ENCODE data around the gene WDR33. TPM values are rescaled to one million over a fixed set of nuclear protein-coding genes. Genes with fewer than 3 reads are reported as not detected.

Gene WDR33
- total and polyA plus RNA-seq, 2 of the 13 experiments (the other 11 are each of a cell fraction or from before 2014, with no cell fraction given), result 54.9 to 78.2 TPM

GRCh38 chr2:127701651-127702394 lies 109.1 kb downstream of the WDR33 start (continued):
- TF ChIP-seq PATZ1 (CRISPR knock-in tag; IDR thresholded peaks at IDR 0.05) (0 out of 2 replicates have a peak, but pooled peaks have one; percentile 15), NPAS2 (CRISPR knock-in tag; IDR thresholded peaks at IDR 0.05; ENCODE audit: borderline replicate concordance) (no peak), BRD4 (CRISPR knock-in tag; IDR thresholded peaks at IDR 0.05) (peak; percentile 81), NR0B2 (CRISPR knock-in tag; IDR thresholded peaks at IDR 0.05) (peak; percentile 66; the same call in 1 of the 2 replicates), FOXP1 (IDR thresholded peaks at IDR 0.05) (no peak), FOXP1 (CRISPR knock-in tag; IDR thresholded peaks at IDR 0.05) (no peak), PCBP1 (IDR thresholded peaks at IDR 0.05; ENCODE audit: borderline replicate concordance, low read depth, low read length) (no peak), AGO1 (IDR thresholded peaks at IDR 0.05; ENCODE audit: low read depth, low read length, poor library complexity, severe bottlenecking) (no peak), ZNF296 (CRISPR knock-in tag; conservative IDR thresholded peaks at IDR 0.05) (no peak), ZNF629 (CRISPR knock-in tag; conservative IDR thresholded peaks at IDR 0.05) (no peak), MAF1 (CRISPR knock-in tag; IDR thresholded peaks at IDR 0.05; ENCODE audit: borderline replicate concordance) (no peak; the same call in 1 of the 2 replicates), GABPA (IDR thresholded peaks at IDR 0.05; ENCODE audit: low read depth, low read length) (no peak), GABPA (CRISPR knock-in tag; IDR thresholded peaks at IDR 0.05; ENCODE audit: low read depth) (peak; percentile 14; the same call in 1 of the 2 replicates), ZNF720 (CRISPR knock-in tag; IDR thresholded peaks at IDR 0.05) (no peak), ZNF530 (CRISPR knock-in tag; IDR thresholded peaks at IDR 0.05; ENCODE audit: low read depth) (no peak), RBFOX2 (IDR thresholded peaks at IDR 0.05; ENCODE audit: low read depth, low read length) (peak; percentile 93), CHD2 (IDR thresholded peaks at IDR 0.05; ENCODE audit: low read depth, low read length) (no peak), PHB2 (IDR thresholded peaks at IDR 0.05; ENCODE audit: partially characterized antibody) (no peak), FOXM1 (CRISPR knock-in tag; IDR thresholded peaks at IDR 0.05) (peak; percentile 67), ZSCAN5A (CRISPR knock-in tag; IDR thresholded peaks at IDR 0.05; ENCODE audit: borderline replicate concordance) (no peak), ELF1 (CRISPR knock-in tag; IDR thresholded peaks at IDR 0.05) (peak; percentile 68), TERF1 (CRISPR knock-in tag; IDR thresholded peaks at IDR 0.05) (peak; percentile 79; the same call in 1 of the 2 replicates), ZNF749 (CRISPR knock-in tag; IDR thresholded peaks at IDR 0.05; ENCODE audit: borderline replicate concordance) (peak; percentile 87; the same call in 1 of the 2 replicates), ZNF83 (CRISPR knock-in tag; IDR thresholded peaks at IDR 0.05; ENCODE audit: borderline replicate concordance) (peak; percentile 30; the same call in 1 of the 2 replicates), TSC22D2 (CRISPR knock-in tag; IDR thresholded peaks at IDR 0.05; ENCODE audit: borderline replicate concordance) (no peak), MTF2 (CRISPR knock-in tag; IDR thresholded peaks at IDR 0.05; ENCODE audit: borderline replicate concordance) (no peak)
- TF ChIP-seq, protein P1, sequence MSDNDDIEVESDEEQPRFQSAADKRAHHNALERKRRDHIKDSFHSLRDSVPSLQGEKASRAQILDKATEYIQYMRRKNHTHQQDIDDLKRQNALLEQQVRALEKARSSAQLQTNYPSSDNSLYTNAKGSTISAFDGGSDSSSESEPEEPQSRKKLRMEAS (IDR thresholded peaks at IDR 0.05), result peak; percentile 96
